AG10803 (cell line): ENCODE data around the gene DNAJB8.

Experiments used
- DNase-seq: peaks from one replicate; pipeline ENCODE4 v3.0.0; 2010; ENCODE audit warnings: low read depth
- H3K4me3 ChIP-seq: 2 replicates; pipeline ENCODE4 v1.5.1; 2011; ENCODE audit warnings: mild to moderate bottlenecking, low read length, control low read depth
- CTCF ChIP-seq: conservative IDR thresholded peaks from 2 replicates; pipeline ENCODE4 v1.5.1; 2011; ENCODE audit warnings: mild to moderate bottlenecking, low read length, control low read depth, inconsistent platforms

Gene DNAJB8

GRCh38 chr3:128445357-128445756 lies 21.3 kb downstream of the DNAJB8 start:
- no peak for DNase-seq
- no peak overlapping the region for H3K4me3 ChIP-seq
- TF ChIP-seq CTCF: no peak

- TF ChIP-seq CTCF: no peak
- DNase-seq: no peak
- no peak overlapping the region for H3K4me3 ChIP-seq
Observed at GRCh38 chr3:128443771-128444170, 22.9 kb downstream of the DNAJB8 start.

- no peak for TF ChIP-seq CTCF
- DNase-seq: no peak
Observed at GRCh38 chr3:128442949-128443348, 23.7 kb downstream of the DNAJB8 start.

GRCh38 chr3:128442070-128442469 lies 24.6 kb downstream of the DNAJB8 start:
- TF ChIP-seq CTCF: no peak
- no peak for DNase-seq
- H3K4me3 ChIP-seq: no peak overlapping the region

More at GRCh38 chr3:128442949-128443348, 23.7 kb downstream of the DNAJB8 start:
- no peak overlapping the region for H3K4me3 ChIP-seq

- DNase-seq: peak; percentile 44
- TF ChIP-seq CTCF: no peak
- H3K4me3 ChIP-seq: no peak overlapping the region
Observed at GRCh38 chr3:128439226-128439625, 27.5 kb downstream of the DNAJB8 start.

GRCh38 chr3:128438488-128439072 lies 28.1 kb downstream of the DNAJB8 start:
- peak; percentile 33 for TF ChIP-seq CTCF
- no peak overlapping the region for H3K4me3 ChIP-seq
- no peak for DNase-seq

GRCh38 chr3:128436214-128436613 lies 30.5 kb downstream of the DNAJB8 start:
- TF ChIP-seq CTCF: no peak
- H3K4me3 ChIP-seq: no peak overlapping the region
- no peak for DNase-seq
